ENCODE data around the gene HNRNPK. TPM values are rescaled to one million over a fixed set of nuclear protein-coding genes. Genes with fewer than 3 reads are reported as not detected.

The HNRNPK gene
- total RNA-seq, 3 donors from 2014 or later = 929 to 978 (median 948) TPM

GRCh38 chr9:83934569-83935275 is 45.3 kb downstream of the HNRNPK start:
- ATAC-seq (no peak), DNase-seq (no peak)
- Mint-ChIP-seq H3K27me3 (ENCODE audit: low read depth) (no peaks in the 10 kb centered on the region), H3K4me3 (no peak overlapping the region), H3K36me3 (ENCODE audit: insufficient read depth) (peaks cover 7% of the 10 kb centered on the region), H3K9me3 (no peaks in the 10 kb centered on the region), H3K4me1 (ENCODE audit: low read depth) (peaks cover 9% of the 10 kb centered on the region)

GRCh38 chr9:83933790-83934189 is 46.2 kb downstream of the HNRNPK start:
- H3K36me3 Mint-ChIP-seq (ENCODE audit: insufficient read depth) = peaks cover 2% of the 10 kb centered on the region
- no peak for ATAC-seq

GRCh38 chr9:83932851-83933250 is 47.2 kb downstream of the HNRNPK start:
- Mint-ChIP-seq H3K9me3 (no peaks in the 10 kb centered on the region), H3K4me1 (ENCODE audit: low read depth) (peaks cover 9% of the 10 kb centered on the region), H3K36me3 (ENCODE audit: insufficient read depth) (no peaks in the 10 kb centered on the region), H3K27me3 (ENCODE audit: low read depth) (peaks cover 1% of the 10 kb centered on the region), H3K4me3 (no peak overlapping the region)
- ATAC-seq (no peak), DNase-seq (no peak)

More at GRCh38 chr9:83933790-83934189, 46.2 kb downstream of the HNRNPK start:
- Mint-ChIP-seq H3K4me1 (ENCODE audit: low read depth) (peaks cover 9% of the 10 kb centered on the region), H3K4me3 (no peak overlapping the region), H3K9me3 (no peaks in the 10 kb centered on the region), H3K27me3 (ENCODE audit: low read depth) (no peaks in the 10 kb centered on the region)
- DNase-seq = no peak

- no peak for DNase-seq
- Mint-ChIP-seq H3K4me3 (no peak overlapping the region), H3K9me3 (no peaks in the 10 kb centered on the region), H3K27me3 (ENCODE audit: low read depth) (peaks cover 3% of the 10 kb centered on the region), H3K36me3 (ENCODE audit: insufficient read depth) (no peaks in the 10 kb centered on the region), H3K4me1 (ENCODE audit: low read depth) (peaks cover 9% of the 10 kb centered on the region)
- ATAC-seq = no peak
Measured at GRCh38 chr9:83932011-83932410, 48.0 kb downstream of the HNRNPK start.

- Mint-ChIP-seq H3K4me1 (ENCODE audit: low read depth) (peaks cover 9% of the 10 kb centered on the region), H3K9me3 (no peaks in the 10 kb centered on the region), H3K36me3 (ENCODE audit: insufficient read depth) (no peaks in the 10 kb centered on the region), H3K27me3 (ENCODE audit: low read depth) (peaks cover 3% of the 10 kb centered on the region), H3K4me3 (no peak overlapping the region)
- DNase-seq (no peak), ATAC-seq (no peak)
Measured at GRCh38 chr9:83930881-83931280, 49.1 kb downstream of the HNRNPK start.

- H3K36me3 Mint-ChIP-seq (ENCODE audit: insufficient read depth) = no peaks in the 10 kb centered on the region
- ATAC-seq = no peak
- DNase-seq = no peak
- H3K4me1 Mint-ChIP-seq (ENCODE audit: low read depth) = peaks cover 9% of the 10 kb centered on the region
- no peaks in the 10 kb centered on the region for H3K9me3 Mint-ChIP-seq
- peaks cover 5% of the 10 kb centered on the region for H3K27me3 Mint-ChIP-seq (ENCODE audit: low read depth)
- no peak overlapping the region for H3K4me3 Mint-ChIP-seq
Measured at GRCh38 chr9:83927591-83927990, 52.4 kb downstream of the HNRNPK start.

GRCh38 chr9:83920927-83921707 is 58.9 kb downstream of the HNRNPK start, which contains the start of gene KIF27:
Gene KIF27, minus strand, starts transcription at chr9:83921432. Its CDS starts 5,841 bp downstream, at chr9:83915591.
- Mint-ChIP-seq H3K36me3 (ENCODE audit: insufficient read depth) (no peaks in the 10 kb centered on the region), H3K27me3 (ENCODE audit: low read depth) (peaks cover 3% of the 10 kb centered on the region), H3K4me1 (ENCODE audit: low read depth) (peaks cover 15% of the 10 kb centered on the region), H3K4me3 (peak within 1 kb of the TSS; percentile 87), H3K9me3 (no peaks in the 10 kb centered on the region)
- peak; percentile 88 to 91 for ATAC-seq
- peak; percentile 91 for DNase-seq

- Mint-ChIP-seq H3K27me3 (ENCODE audit: low read depth) (peaks cover 3% of the 10 kb centered on the region), H3K4me1 (ENCODE audit: low read depth) (peaks cover 15% of the 10 kb centered on the region), H3K9me3 (no peaks in the 10 kb centered on the region), H3K4me3 (peak overlapping the region; percentile 87), H3K36me3 (ENCODE audit: insufficient read depth) (no peaks in the 10 kb centered on the region)
- peak; percentile 12 to 15 for ATAC-seq
- DNase-seq = no peak
Measured at GRCh38 chr9:83920469-83920926, 59.5 kb downstream of the HNRNPK start.

GRCh38 chr9:83919111-83919510 is 60.9 kb downstream of the HNRNPK start:
- DNase-seq (no peak), ATAC-seq (no peak)
- no peaks in the 10 kb centered on the region for H3K27me3 Mint-ChIP-seq (ENCODE audit: low read depth)
- no peak overlapping the region for H3K4me3 Mint-ChIP-seq
- peaks cover 15% of the 10 kb centered on the region for H3K4me1 Mint-ChIP-seq (ENCODE audit: low read depth)
- H3K9me3 Mint-ChIP-seq = no peaks in the 10 kb centered on the region
- H3K36me3 Mint-ChIP-seq (ENCODE audit: insufficient read depth) = peaks cover 3% of the 10 kb centered on the region

Other genes starting within 250 kb of the HNRNPK start
- gene GKAP1, start 162.4 kb downstream of the HNRNPK start, total RNA-seq = under 1 TPM; 0.37 to 0.98 (median 0.48) TPM
- 1 to 10 TPM; 1.3 to 1.5 (median 1.4) TPM for gene KIF27, start 58.8 kb downstream of the HNRNPK start, total RNA-seq
- gene RMI1, start 590 bp upstream of the HNRNPK start, total RNA-seq = 10 to 100 TPM; 15.6 to 18.2 (median 16.2) TPM

Data from activated T-cell treated with anti-CD3 and anti-CD28 coated beads, Interleukin-2, amount 50 U/mL, for 4 hours (primary cell).